PC-9 (cell line): Measurements from ENCODE around the gene SGIP1. TPM values are rescaled to one million over a fixed set of nuclear protein-coding genes. Genes with fewer than 3 reads are reported as not detected.

Experiments
- BruUV-seq: library from RNA; stranded (reverse); fragments of 400-500 nt; replicated peaks from 2 replicates; lab custom pipeline; 2021; lab: Mats Ljungman, UMichigan
- CTCF ChIA-PET: fragments of 300-600 bp; sonication (Branson Sonifier 250); formaldehyde crosslinking; loops from one replicate; lab custom pipeline; 2022; ENCODE audit warnings: antibody characterized with exemption; lab: Charles Lee
- POLR2A ChIA-PET: fragments of 300-600 bp; sonication (Branson Sonifier 250); formaldehyde crosslinking; loops from one replicate; lab custom pipeline; 2022; ENCODE audit warnings: antibody characterized with exemption; ENCODE audit not compliant: unreplicated experiment; lab: Charles Lee
- DNase-seq, 2 experiments: peaks; one replicate each; pipeline versions ENCODE4 v3.0.0 to v3.0.0-alpha.2; 2015 to 2022; ENCODE audit warnings: mixed read lengths in 1 of 2
- H2AFZ ChIP-seq: fragments of 200-600 bp; sonication (generic); 2 replicates; pipeline ENCODE4 v1.8.1; 2017; ENCODE audit warnings: antibody characterized with exemption
- H3F3A ChIP-seq: fragments of 200-600 bp; sonication (generic); 2 replicates; pipeline ENCODE4 v1.8.1; 2017; ENCODE audit warnings: antibody characterized with exemption, mild to moderate bottlenecking, low read depth; ENCODE audit not compliant: insufficient read depth
- H3K27ac ChIP-seq: fragments of 200-600 bp; sonication (generic); 2 replicates; pipeline ENCODE4 v1.6.1; 2016; ENCODE audit warnings: mixed run types
- H3K27me3 ChIP-seq: fragments of 200-600 bp; sonication (generic); 2 replicates; pipeline ENCODE4 v1.6.1; 2016; ENCODE audit warnings: low read depth, mixed run types; ENCODE audit not compliant: insufficient read depth
- H3K36me3 ChIP-seq: fragments of 200-600 bp; sonication (generic); 2 replicates; pipeline ENCODE4 v1.6.1; 2016; ENCODE audit warnings: low read depth, mixed run types
- H3K4me1 ChIP-seq: fragments of 200-600 bp; sonication (generic); replicated peaks from 2 replicates; pipeline ENCODE4 v1.6.1; 2016; ENCODE audit warnings: mixed run types; ENCODE audit not compliant: insufficient read depth
- H3K4me2 ChIP-seq: fragments of 200-600 bp; sonication (generic); 2 replicates; pipeline ENCODE4 v1.6.1; 2017; ENCODE audit warnings: mixed run types
- H3K4me3 ChIP-seq: fragments of 200-600 bp; sonication (generic); 2 replicates; pipeline ENCODE4 v1.6.1; 2016; ENCODE audit warnings: mixed run types
- H3K79me2 ChIP-seq: fragments of 200-600 bp; sonication (generic); 2 replicates; pipeline ENCODE4 v1.6.1; 2017; ENCODE audit warnings: low read depth, mixed run types
- H3K9me2 ChIP-seq: fragments of 200-600 bp; sonication (generic); 2 replicates; pipeline ENCODE4 v1.8.1; 2017; ENCODE audit warnings: mild to moderate bottlenecking; ENCODE audit not compliant: insufficient read depth
- H3K9me3 ChIP-seq: fragments of 200-600 bp; sonication (generic); 2 replicates; pipeline ENCODE4 v1.8.1; 2016; ENCODE audit warnings: low read depth; ENCODE audit not compliant: insufficient read depth
- H4K20me1 ChIP-seq: fragments of 200-600 bp; sonication (generic); 2 replicates; pipeline ENCODE4 v1.8.1; 2017; ENCODE audit not compliant: insufficient read depth
- CTCF ChIP-seq: fragments of 200-600 bp; sonication (generic); conservative IDR thresholded peaks from 2 replicates; pipeline ENCODE4 v1.6.1; 2017; ENCODE audit warnings: mixed run types, antibody characterized with exemption, mild to moderate bottlenecking, moderate library complexity
- EZH2 ChIP-seq: fragments of 200-600 bp; sonication (generic); IDR thresholded peaks from 2 replicates; pipeline ENCODE4 v1.8.0; 2017; ENCODE audit warnings: antibody characterized with exemption, low read depth
- intact Hi-C: fragments of 100-400 bp; cut with micrococcal nuclease; formaldehyde crosslinking; loops from one replicate; pipeline ENCODE4 v1.10.0; 2022; ENCODE audit not compliant: unreplicated experiment
- total RNA-seq: library from RNA; stranded (reverse); gene quantifications from 2 replicates; pipeline ENCODE4 v1.2.3, GENCODE V29; 2021

The SGIP1 gene
- total RNA-seq, 1 experiment from 2014 or later: not detected

GRCh38 chr1:66752000-66752592 lies 218.1 kb downstream of the SGIP1 start, which contains the start of gene DYNLT5:
Gene DYNLT5, plus strand, starts transcription at chr1:66752459. Its CDS starts 2,200 bp downstream, at chr1:66754659.
- Histone ChIP-seq H3K9me3 (no peaks in the 10 kb centered on the region), H3K4me3 (no peak within 1 kb of the TSS), H3K27ac (no peak within 1 kb of the TSS), H2AFZ (no peak within 1 kb of the TSS; the same call in 1 of the 2 replicates), H3K27me3 (no peaks in the 10 kb centered on the region), H3K36me3 (no peaks in the 10 kb centered on the region), H3K4me2 (no peak within 1 kb of the TSS), H3F3A (no peaks in the 10 kb centered on the region), H3K79me2 (no peaks in the 10 kb centered on the region), H4K20me1 (no peaks in the 10 kb centered on the region), H3K4me1 (no peaks in the 10 kb centered on the region), H3K9me2 (no peaks in the 10 kb centered on the region)
- POLR2A ChIA-PET: no interaction called here
- CTCF ChIA-PET: no interaction called here
- no TSS peak for BruUV-seq
- DNase-seq: no peak
- no peak for TF ChIP-seq EZH2
- TF ChIP-seq CTCF: no peak
- intact Hi-C loops: no loop called here

GRCh38 chr1:66752671-66753371 lies 218.9 kb downstream of the SGIP1 start:
- CTCF ChIA-PET: no interaction called here
- Histone ChIP-seq H3K27ac (no peak overlapping the region), H3K4me3 (no peak overlapping the region), H4K20me1 (no peaks in the 10 kb centered on the region), H3K27me3 (no peaks in the 10 kb centered on the region), H3K4me1 (no peaks in the 10 kb centered on the region), H3F3A (no peaks in the 10 kb centered on the region), H3K36me3 (no peaks in the 10 kb centered on the region), H3K79me2 (no peaks in the 10 kb centered on the region), H3K9me3 (no peaks in the 10 kb centered on the region), H2AFZ (no peak overlapping the region), H3K4me2 (no peak overlapping the region), H3K9me2 (no peaks in the 10 kb centered on the region)
- TF ChIP-seq CTCF (no peak), EZH2 (no peak)
- intact Hi-C loops: no loop called here
- BruUV-seq: no TSS peak
- POLR2A ChIA-PET: no interaction called here
- DNase-seq: no peak

- Histone ChIP-seq H3K4me2 (no peak overlapping the region), H3K4me1 (no peaks in the 10 kb centered on the region), H3F3A (no peaks in the 10 kb centered on the region), H3K9me2 (no peaks in the 10 kb centered on the region), H3K27me3 (no peaks in the 10 kb centered on the region), H3K36me3 (no peaks in the 10 kb centered on the region), H2AFZ (no peak overlapping the region), H3K27ac (no peak overlapping the region), H3K79me2 (no peaks in the 10 kb centered on the region), H3K9me3 (no peaks in the 10 kb centered on the region), H4K20me1 (no peaks in the 10 kb centered on the region), H3K4me3 (no peak overlapping the region)
- ChIA-PET CTCF (no interaction called here), POLR2A (no interaction called here)
- BruUV-seq: no TSS peak
- no peak for DNase-seq
- intact Hi-C loops: no loop called here
- TF ChIP-seq EZH2: no peak
- TF ChIP-seq CTCF: no peak
These were observed 223.8 kb downstream of the SGIP1 start for GRCh38 chr1:66757722-66758240.
